Neural cell (in vitro differentiated cells): ENCODE results near the gene BTBD19.

ENCODE experiments used
- CTCF ChIP-seq: fragments of 450-650 bp; IDR thresholded peaks from 2 replicates; pipeline ENCODE4 v1.5.1; 2014; ENCODE audit warnings: antibody characterized with exemption, mild to moderate bottlenecking, moderate library complexity; ENCODE audit not compliant: poor library complexity, severe bottlenecking
- EP300 ChIP-seq: fragments of 450-650 bp; conservative IDR thresholded peaks from 2 replicates; pipeline ENCODE4 v1.6.1; 2014; ENCODE audit warnings: antibody characterized with exemption, mild to moderate bottlenecking, moderate library complexity; ENCODE audit not compliant: poor library complexity, severe bottlenecking
- EZH2 ChIP-seq: fragments of 200-600, 300-800 bp; shearing (Covaris generic), sonication (generic); IDR thresholded peaks from 2 replicates; pipeline ENCODE4 v1.6.1; 2014; ENCODE audit warnings: antibody characterized with exemption, low read length, borderline replicate concordance, mild to moderate bottlenecking; ENCODE audit not compliant: insufficient read depth, poor library complexity, severe bottlenecking
- MXI1 ChIP-seq: fragments of 450-650 bp; conservative IDR thresholded peaks from 2 replicates; pipeline ENCODE4 v1.6.1; 2014; ENCODE audit warnings: antibody characterized with exemption, mild to moderate bottlenecking; ENCODE audit not compliant: poor library complexity, severe bottlenecking
- POLR2AphosphoS5 ChIP-seq: IDR thresholded peaks from 2 replicates; pipeline ENCODE4 v1.6.1; 2012
- RAD21 ChIP-seq: fragments of 450-650 bp; conservative IDR thresholded peaks from 2 replicates; pipeline ENCODE4 v1.6.1; 2014; ENCODE audit warnings: antibody characterized with exemption, mild to moderate bottlenecking, moderate library complexity
- REST ChIP-seq: IDR thresholded peaks from 2 replicates; pipeline ENCODE4 v1.6.1; 2012; ENCODE audit warnings: borderline replicate concordance
- SMC3 ChIP-seq: fragments of 450-650 bp; conservative IDR thresholded peaks from 2 replicates; pipeline ENCODE4 v1.6.1; 2014; ENCODE audit warnings: antibody characterized with exemption, mild to moderate bottlenecking, moderate library complexity; ENCODE audit not compliant: poor library complexity
- TAF1 ChIP-seq: IDR thresholded peaks from 2 replicates; pipeline ENCODE4 v1.6.1; 2012; ENCODE audit warnings: low read depth

- TF ChIP-seq POLR2AphosphoS5 (no peak), CTCF (no peak), MXI1 (no peak), EZH2 (no peak), RAD21 (no peak), EP300 (no peak), TAF1 (no peak), SMC3 (no peak), REST (no peak)
Observed at GRCh38 chr1:44846985-44847384, 38.7 kb downstream of the BTBD19 start.
